ENCODE results near the gene FKBP6.

FKBP6 gene

GRCh38 chr7:73328696-73329095 is 735 bp downstream of the FKBP6 start:
- no peak for DNase-seq
- no peak overlapping the region for H3K18ac ChIP-seq (ENCODE audit: low read depth in 1 of 2, low read length in 2 of 2)
- no peak overlapping the region for H2BK12ac ChIP-seq (ENCODE audit: low read length in 2 of 2)
- H2BK120ac ChIP-seq (ENCODE audit: low read depth, low read length): no peak overlapping the region
- H3K4me3 ChIP-seq (ENCODE audit: insufficient read depth in 1 of 2, low read depth in 1 of 2, low read length in 2 of 2): no peak overlapping the region
- no peaks in the 10 kb centered on the region for H3K36me3 ChIP-seq (ENCODE audit: control insufficient read depth in 1 of 2, insufficient read depth in 2 of 2, low read depth in 1 of 2, low read length in 2 of 2)
- no peak overlapping the region for H3K9ac ChIP-seq (ENCODE audit: low read length)
- H3K27ac ChIP-seq (ENCODE audit: low read length, poor library complexity, severe bottlenecking): no peak overlapping the region
- no peak overlapping the region for H2BK15ac ChIP-seq (ENCODE audit: low read depth, poor library complexity, severe bottlenecking)
- no peak overlapping the region for H4K8ac ChIP-seq (ENCODE audit: low read length)
- no peak overlapping the region for H2AK5ac ChIP-seq (ENCODE audit: low read length, severe bottlenecking)
- H3K14ac ChIP-seq (ENCODE audit: low read length in 2 of 2): no peak overlapping the region
- no peaks in the 10 kb centered on the region for H3K79me1 ChIP-seq (replicated peaks; ENCODE audit: low read length, poor library complexity, severe bottlenecking)
- no peak overlapping the region for H2BK5ac ChIP-seq (ENCODE audit: low read depth, low read length, poor library complexity, severe bottlenecking)
- H3K4me2 ChIP-seq (ENCODE audit: low read length, poor library complexity, severe bottlenecking): no peak overlapping the region
- H2AFZ ChIP-seq (ENCODE audit: low read depth, low read length): no peak overlapping the region
- peaks cover 0 to 41% of the 10 kb centered on the region in 2 experiments for H3K27me3 ChIP-seq (ENCODE audit: control insufficient read depth in 1 of 2, insufficient read depth in 1 of 2, low read length in 2 of 2)
- no peak overlapping the region for H4K91ac ChIP-seq (ENCODE audit: low read length)
- peaks cover 13% of the 10 kb centered on the region for H3K4me1 ChIP-seq (ENCODE audit: control insufficient read depth, insufficient read depth, low read depth, low read length)
- WGBS: 97% methylated on average over 7 of the region's 10 CpGs
- no peaks in the 10 kb centered on the region for H3K9me3 ChIP-seq (ENCODE audit: control insufficient read depth, low read length)
- no peak overlapping the region for H3K23ac ChIP-seq (ENCODE audit: low read length in 2 of 2)
- H3K4ac ChIP-seq (ENCODE audit: low read depth in 1 of 2, low read length in 2 of 2): no peak overlapping the region

GRCh38 chr7:73329861-73330581 is 2.1 kb downstream of the FKBP6 start:
- Histone ChIP-seq H2AK5ac (ENCODE audit: low read length, severe bottlenecking) (no peak overlapping the region), H3K27me3 (ENCODE audit: control insufficient read depth in 1 of 2, insufficient read depth in 1 of 2, low read length in 2 of 2) (peaks cover 0 to 37% of the 10 kb centered on the region in 2 experiments), H3K9me3 (ENCODE audit: control insufficient read depth, low read length) (no peaks in the 10 kb centered on the region), H4K8ac (ENCODE audit: low read length) (peak overlapping the region; percentile 62), H3K79me1 (replicated peaks; ENCODE audit: low read length, poor library complexity, severe bottlenecking) (no peaks in the 10 kb centered on the region), H2AFZ (ENCODE audit: low read depth, low read length) (peak overlapping the region; percentile 85), H3K27ac (ENCODE audit: low read length, poor library complexity, severe bottlenecking) (peak overlapping the region; percentile 25), H3K4me3 (ENCODE audit: insufficient read depth in 1 of 2, low read depth in 1 of 2, low read length in 2 of 2) (no peak overlapping the region), H2BK120ac (ENCODE audit: low read depth, low read length) (no peak overlapping the region), H3K4me1 (ENCODE audit: control insufficient read depth, insufficient read depth, low read depth, low read length) (peaks cover 10% of the 10 kb centered on the region), H3K4ac (ENCODE audit: low read depth in 1 of 2, low read length in 2 of 2) (peak overlapping the region in 1 of 2 experiments; percentile 37), H2BK12ac (ENCODE audit: low read length in 2 of 2) (peak overlapping the region in 1 of 2 experiments; percentile 92), H3K9ac (ENCODE audit: low read length) (no peak overlapping the region), H2BK5ac (ENCODE audit: low read depth, low read length, poor library complexity, severe bottlenecking) (no peak overlapping the region), H3K4me2 (ENCODE audit: low read length, poor library complexity, severe bottlenecking) (no peak overlapping the region), H3K18ac (ENCODE audit: low read depth in 1 of 2, low read length in 2 of 2) (peak overlapping the region in 1 of 2 experiments; percentile 82), H2BK15ac (ENCODE audit: low read depth, poor library complexity, severe bottlenecking) (no peak overlapping the region), H3K36me3 (ENCODE audit: control insufficient read depth in 1 of 2, insufficient read depth in 2 of 2, low read depth in 1 of 2, low read length in 2 of 2) (no peaks in the 10 kb centered on the region), H4K91ac (ENCODE audit: low read length) (no peak overlapping the region), H3K14ac (ENCODE audit: low read length in 2 of 2) (no peak overlapping the region), H3K23ac (ENCODE audit: low read length in 2 of 2) (no peak overlapping the region)
- 46% methylated on average over 11 of the region's 11 CpGs for WGBS
- peak; percentile 58 for DNase-seq

- Histone ChIP-seq H2BK5ac (ENCODE audit: low read depth, low read length, poor library complexity, severe bottlenecking) (no peak overlapping the region), H4K8ac (ENCODE audit: low read length) (no peak overlapping the region), H2AK5ac (ENCODE audit: low read length, severe bottlenecking) (no peak overlapping the region), H2AFZ (ENCODE audit: low read depth, low read length) (no peak overlapping the region), H3K18ac (ENCODE audit: low read depth in 1 of 2, low read length in 2 of 2) (no peak overlapping the region), H3K4ac (ENCODE audit: low read depth in 1 of 2, low read length in 2 of 2) (peak overlapping the region in 1 of 2 experiments; percentile 44), H3K23ac (ENCODE audit: low read length in 2 of 2) (no peak overlapping the region), H3K36me3 (ENCODE audit: control insufficient read depth in 1 of 2, insufficient read depth in 2 of 2, low read depth in 1 of 2, low read length in 2 of 2) (no peaks in the 10 kb centered on the region), H2BK120ac (ENCODE audit: low read depth, low read length) (no peak overlapping the region), H3K9me3 (ENCODE audit: control insufficient read depth, low read length) (no peaks in the 10 kb centered on the region), H3K14ac (ENCODE audit: low read length in 2 of 2) (no peak overlapping the region), H3K4me3 (ENCODE audit: insufficient read depth in 1 of 2, low read depth in 1 of 2, low read length in 2 of 2) (no peak overlapping the region), H3K4me2 (ENCODE audit: low read length, poor library complexity, severe bottlenecking) (no peak overlapping the region), H3K27me3 (ENCODE audit: control insufficient read depth in 1 of 2, insufficient read depth in 1 of 2, low read length in 2 of 2) (peaks cover 0 to 41% of the 10 kb centered on the region in 2 experiments), H3K79me1 (replicated peaks; ENCODE audit: low read length, poor library complexity, severe bottlenecking) (no peaks in the 10 kb centered on the region), H2BK15ac (ENCODE audit: low read depth, poor library complexity, severe bottlenecking) (no peak overlapping the region), H2BK12ac (ENCODE audit: low read length in 2 of 2) (peak overlapping the region in 1 of 2 experiments; percentile 54), H3K9ac (ENCODE audit: low read length) (no peak overlapping the region), H3K27ac (ENCODE audit: low read length, poor library complexity, severe bottlenecking) (no peak overlapping the region), H3K4me1 (ENCODE audit: control insufficient read depth, insufficient read depth, low read depth, low read length) (peaks cover 10% of the 10 kb centered on the region), H4K91ac (ENCODE audit: low read length) (no peak overlapping the region)
- WGBS: 81% methylated on average over 6 of the region's 6 CpGs
- no peak for DNase-seq
Measured at GRCh38 chr7:73330772-73331171, 2.8 kb downstream of the FKBP6 start.

- Histone ChIP-seq H3K4ac (ENCODE audit: low read depth in 1 of 2, low read length in 2 of 2) (no peak overlapping the region), H3K9me3 (ENCODE audit: control insufficient read depth, low read length) (no peaks in the 10 kb centered on the region), H3K4me3 (ENCODE audit: insufficient read depth in 1 of 2, low read depth in 1 of 2, low read length in 2 of 2) (no peak overlapping the region), H3K4me2 (ENCODE audit: low read length, poor library complexity, severe bottlenecking) (no peak overlapping the region), H2AK5ac (ENCODE audit: low read length, severe bottlenecking) (no peak overlapping the region), H4K91ac (ENCODE audit: low read length) (no peak overlapping the region), H3K23ac (ENCODE audit: low read length in 2 of 2) (no peak overlapping the region), H3K9ac (ENCODE audit: low read length) (no peak overlapping the region), H3K14ac (ENCODE audit: low read length in 2 of 2) (no peak overlapping the region), H3K27me3 (ENCODE audit: control insufficient read depth in 1 of 2, insufficient read depth in 1 of 2, low read length in 2 of 2) (peaks cover 0 to 50% of the 10 kb centered on the region in 2 experiments), H3K27ac (ENCODE audit: low read length, poor library complexity, severe bottlenecking) (no peak overlapping the region), H2BK120ac (ENCODE audit: low read depth, low read length) (no peak overlapping the region), H2AFZ (ENCODE audit: low read depth, low read length) (no peak overlapping the region), H2BK15ac (ENCODE audit: low read depth, poor library complexity, severe bottlenecking) (no peak overlapping the region), H3K18ac (ENCODE audit: low read depth in 1 of 2, low read length in 2 of 2) (no peak overlapping the region), H4K8ac (ENCODE audit: low read length) (no peak overlapping the region), H2BK5ac (ENCODE audit: low read depth, low read length, poor library complexity, severe bottlenecking) (no peak overlapping the region), H3K79me1 (replicated peaks; ENCODE audit: low read length, poor library complexity, severe bottlenecking) (no peaks in the 10 kb centered on the region), H3K36me3 (ENCODE audit: control insufficient read depth in 1 of 2, insufficient read depth in 2 of 2, low read depth in 1 of 2, low read length in 2 of 2) (no peaks in the 10 kb centered on the region), H3K4me1 (ENCODE audit: control insufficient read depth, insufficient read depth, low read depth, low read length) (peaks cover 10% of the 10 kb centered on the region), H2BK12ac (ENCODE audit: low read length in 2 of 2) (no peak overlapping the region)
- no peak for DNase-seq
- 78% methylated on average over 4 of the region's 6 CpGs for WGBS
Measured at GRCh38 chr7:73332447-73332846, 4.5 kb downstream of the FKBP6 start.
